ENCODE results near the gene UPF1.

The UPF1 gene

GRCh38 chr19:18881491-18881890, 49.7 kb downstream of the UPF1 start:
- no peak overlapping the region for H3K27ac ChIP-seq
- peaks cover 0 to 8% (median 0%) of the 10 kb centered on the region in 3 donors for H3K36me3 ChIP-seq
- DNase-seq = no peak
- TF ChIP-seq CTCF (IDR thresholded peaks at IDR 0.05) = no peak
- H3K27me3 ChIP-seq = no peaks in the 10 kb centered on the region
- no peaks in the 10 kb centered on the region for H3K9me3 ChIP-seq
- no peak overlapping the region for H3K4me3 ChIP-seq
- no peaks in the 10 kb centered on the region for H3K4me1 ChIP-seq
- intact Hi-C loops (cut with DNase I; ENCODE audit: low total_unique reads) = no loop called here

- Histone ChIP-seq H3K36me3 (no peaks in the 10 kb centered on the region), H3K27ac (no peak overlapping the region), H3K27me3 (no peaks in the 10 kb centered on the region), H3K4me1 (no peaks in the 10 kb centered on the region), H3K9me3 (no peaks in the 10 kb centered on the region), H3K4me3 (no peak overlapping the region)
- intact Hi-C loops (cut with DNase I; ENCODE audit: low total_unique reads) = no loop called here
- no peak for DNase-seq
- TF ChIP-seq CTCF (IDR thresholded peaks at IDR 0.05) = no peak
These were observed 52.0 kb downstream of the UPF1 start for GRCh38 chr19:18883526-18884304.

- no peak for DNase-seq
- H3K4me1 ChIP-seq = no peaks in the 10 kb centered on the region
- H3K27ac ChIP-seq = no peak overlapping the region
- no peaks in the 10 kb centered on the region for H3K9me3 ChIP-seq
- H3K4me3 ChIP-seq = no peak overlapping the region
- H3K36me3 ChIP-seq = no peaks in the 10 kb centered on the region
- H3K27me3 ChIP-seq = no peaks in the 10 kb centered on the region
- intact Hi-C loops (cut with DNase I; ENCODE audit: low total_unique reads) = no loop called here
- TF ChIP-seq CTCF (IDR thresholded peaks at IDR 0.05) = no peak
These were observed 55.2 kb downstream of the UPF1 start for GRCh38 chr19:18886972-18887371.

GRCh38 chr19:18889949-18890745, 58.4 kb downstream of the UPF1 start:
- H3K9me3 ChIP-seq = no peaks in the 10 kb centered on the region
- TF ChIP-seq CTCF (IDR thresholded peaks at IDR 0.05) = no peak
- intact Hi-C loops (cut with DNase I; ENCODE audit: low total_unique reads) = no loop called here
- peaks cover 0 to 13% (median 12%) of the 10 kb centered on the region in 4 donors for H3K4me1 ChIP-seq
- no peaks in the 10 kb centered on the region for H3K36me3 ChIP-seq
- H3K4me3 ChIP-seq = no peak overlapping the region
- H3K27me3 ChIP-seq = peaks cover 0 to 20% of the 10 kb centered on the region in 2 donors
- no peak overlapping the region for H3K27ac ChIP-seq
- DNase-seq = no peak

- no peak overlapping the region for H3K4me3 ChIP-seq
- no peak for TF ChIP-seq CTCF (IDR thresholded peaks at IDR 0.05)
- intact Hi-C loops (cut with DNase I; ENCODE audit: low total_unique reads) = no loop called here
- DNase-seq = no peak
- H3K9me3 ChIP-seq = no peaks in the 10 kb centered on the region
- H3K36me3 ChIP-seq = peaks cover 0 to 6% (median 4%) of the 10 kb centered on the region in 3 donors
- H3K27me3 ChIP-seq = peaks cover 0 to 48% of the 10 kb centered on the region in 2 donors
- no peak overlapping the region for H3K27ac ChIP-seq
- peaks cover 0 to 26% (median 24%) of the 10 kb centered on the region in 4 donors for H3K4me1 ChIP-seq
These were observed 62.0 kb downstream of the UPF1 start for GRCh38 chr19:18893587-18894253.
